K562 (cell line): ENCODE data around the gene NUDT1. TPM values are rescaled to one million over a fixed set of nuclear protein-coding genes. Genes with fewer than 3 reads are reported as not detected.

ENCODE experiments used
- ATAC-seq: fragments of 200-7000 bp; cut with Tn5 transposase; 3 replicates; pipeline ENCODE4 v1.9.1; 2020; ENCODE audit warnings: moderate library complexity
- BruUV-seq: library from RNA; stranded (reverse); fragments of 400-500 nt; replicated peaks from 2 replicates; lab custom pipeline; 2021; lab: Mats Ljungman, UMichigan
- CTCF ChIA-PET: fragments of 300-600 bp; formaldehyde crosslinking; extraction: SDS; loops from one replicate; lab custom pipeline; 2021; ENCODE audit warnings: low intra/inter-chr PET ratio; lab: Yijun Ruan, JAX
- POLR2A ChIA-PET: fragments of 300-600, 350-650 bp; sonication (Branson Sonifier 250); formaldehyde crosslinking; extraction: SDS; loops from one replicate; lab custom pipeline; 2021; ENCODE audit warnings: antibody characterized with exemption, inconsistent platforms; lab: Yijun Ruan, JAX
- DNase-seq, 4 experiments: peaks; one replicate each; pipeline versions ENCODE4 v3.0.0 to v3.0.0-alpha.2; 2011 to 2018; ENCODE audit warnings: low spot score in 3 of 4, mixed read lengths in 3 of 4; ENCODE audit errors: extremely low read depth in 1 of 4
- FAIRE-seq: peaks from 2 replicates; lab custom pipeline; 2011; peaks lifted over from hg19 to GRCh38; lab: Jason Lieb, UNC
- H2AFZ ChIP-seq: 2 replicates; pipeline ENCODE4 v1.6.0; 2011; ENCODE audit warnings: low read depth, low read length, control low read depth, inconsistent platforms
- H3K27ac ChIP-seq: fragments of 200-600 bp; 3 replicates; pipeline ENCODE4 v1.8.0; 2011; ENCODE audit warnings: low read depth, mild to moderate bottlenecking, control low read depth, inconsistent platforms, low read length, moderate library complexity, mixed read lengths; ENCODE audit errors: extremely low read depth
- H3K27me3 ChIP-seq, 2 experiments: fragments of 300-600 bp in 1 of 2; 2 replicates in 1 of 2; 3 replicates in 1 of 2; pipeline versions ENCODE4 v1.6.0 to v1.8.0; 2011; ENCODE audit warnings: inconsistent platforms in 2 of 2, low read length in 2 of 2, mild to moderate bottlenecking in 1 of 2, mixed read lengths in 1 of 2, moderate library complexity in 1 of 2; ENCODE audit not compliant: control insufficient read depth in 2 of 2, insufficient read depth in 2 of 2
- H3K36me3 ChIP-seq: fragments of 300-600 bp; 3 replicates; pipeline ENCODE4 v1.8.0; 2011; ENCODE audit warnings: mild to moderate bottlenecking, low read length, inconsistent platforms; ENCODE audit not compliant: control insufficient read depth, insufficient read depth
- H3K4me1 ChIP-seq, 2 experiments: fragments of 200-600 bp in 1 of 2; replicated peaks in 1 of 2; 2 replicates in 1 of 2; 3 replicates in 1 of 2; pipeline versions ENCODE4 v1.5.1 to v1.8.0; 2011; ENCODE audit warnings: inconsistent platforms in 2 of 2, low read length in 2 of 2, mild to moderate bottlenecking in 1 of 2, mixed read lengths in 1 of 2, moderate library complexity in 1 of 2; ENCODE audit not compliant: control insufficient read depth in 2 of 2, insufficient read depth in 2 of 2
- H3K4me2 ChIP-seq: 2 replicates; pipeline ENCODE4 v1.6.1; 2011; ENCODE audit warnings: low read length, control low read depth, inconsistent platforms, mixed read lengths; ENCODE audit not compliant: insufficient read depth
- H3K4me3 ChIP-seq: fragments of 200-600 bp; sonication (generic), shearing (Covaris generic); 2 replicates; pipeline ENCODE4 v1.5.1; 2016; ENCODE audit warnings: control low read depth, inconsistent platforms
- H3K79me2 ChIP-seq: fragments of 200-600 bp; 3 replicates; pipeline ENCODE4 v1.8.0; 2011; ENCODE audit warnings: low read length, inconsistent platforms; ENCODE audit not compliant: control insufficient read depth, insufficient read depth
- H3K9ac ChIP-seq, 2 experiments: 2 replicates each; pipeline versions ENCODE4 v1.6.0 to v1.6.1; 2011; ENCODE audit warnings: low read depth in 2 of 2, low read length in 2 of 2, control low read depth in 1 of 2, inconsistent platforms in 1 of 2, mild to moderate bottlenecking in 1 of 2, mixed read lengths in 1 of 2; ENCODE audit not compliant: insufficient read depth in 1 of 2
- H3K9me1 ChIP-seq: one replicate; pipeline ENCODE4 v1.6.0; 2011; ENCODE audit warnings: inconsistent platforms, mild to moderate bottlenecking, low read length, moderate library complexity; ENCODE audit not compliant: control insufficient read depth, insufficient read depth
- H3K9me3 ChIP-seq: replicated peaks from 2 replicates; pipeline ENCODE4 v1.5.1; 2011; ENCODE audit warnings: low read depth, low read length, inconsistent platforms; ENCODE audit not compliant: control insufficient read depth, insufficient read depth
- H4K20me1 ChIP-seq: replicated peaks from 2 replicates; pipeline ENCODE4 v1.6.1; 2011; ENCODE audit warnings: low read length, inconsistent platforms, mixed read lengths; ENCODE audit not compliant: control insufficient read depth, insufficient read depth
- CCAR2 ChIP-seq: fragments of 200-400 bp; formaldehyde crosslinking; IDR thresholded peaks from 2 replicates; pipeline ENCODE4 v1.6.1; 2017; ENCODE audit warnings: mild to moderate bottlenecking, low read depth, low read length
- EHMT2 ChIP-seq: fragments of 450-650 bp; IDR thresholded peaks from 2 replicates; pipeline ENCODE4 v1.6.1; 2018; ENCODE audit warnings: antibody characterized with exemption
- GATAD2A ChIP-seq: fragments of 450-650 bp; IDR thresholded peaks from 2 replicates; pipeline ENCODE4 v1.6.1; 2017
- PHF21A ChIP-seq: fragments of 450-650 bp; IDR thresholded peaks from 2 replicates; pipeline ENCODE4 v1.6.1; 2017; ENCODE audit warnings: low read depth, borderline replicate concordance
- YY1 ChIP-seq, 3 experiments: IDR thresholded peaks; 2 replicates each; pipeline ENCODE4 v1.6.1; 2011; ENCODE audit warnings: low read length in 2 of 3, mild to moderate bottlenecking in 2 of 3, moderate library complexity in 2 of 3, borderline replicate concordance in 1 of 3, control low read depth in 1 of 3, low read depth in 1 of 3; ENCODE audit not compliant: insufficient read depth in 3 of 3, insufficient replicate concordance in 2 of 3, control insufficient read depth in 1 of 3, insufficient read length in 1 of 3; ENCODE audit errors: extremely low read depth in 1 of 3
- WGBS: fragments of 100-300 bp; shearing (Covaris generic); methylation state at CpG from one replicate; pipeline ENCODE4 v1.1.6; 2016; ENCODE audit warnings: low coverage, mixed read lengths; ENCODE audit not compliant: insufficient coverage; ENCODE audit errors: missing lambda C conversion rate; 5-methylcytosine and 5-hydroxymethylcytosine counted together
- in situ Hi-C: fragments of 300-500 bp; cut with MboI; formaldehyde crosslinking; loops from 4 replicates; pipeline ENCODE4 v1.15.0; 2018; ENCODE audit warnings: inconsistent platforms, mixed read lengths
- intact Hi-C: fragments of 100-400 bp; cut with micrococcal nuclease; formaldehyde crosslinking; loops from 2 replicates; pipeline ENCODE4 v1.14.2; 2022
- polyA plus RNA-seq, 8 experiments: library from polyadenylated mRNA; depleted of rRNA in 4 of 8; stranded (reverse) in 5 of 8; unstranded in 3 of 8; fragments of >200 nt; fragmentation: Nextera tagmentation in 2 of 8; fragmentation: Illumina TruSeq in 1 of 8; extraction: Ambion mirVana in 2 of 8; extraction: Trizol in 1 of 8; gene quantifications; 2 replicates each; pipeline versions ENCODE4 v1.2.1 to v1.2.3, GENCODE V29; 2011 to 2014; ENCODE audit warnings: inconsistent platforms in 1 of 8, missing spikeins in 1 of 8
- total RNA-seq, 7 experiments: library from RNA; depleted of rRNA in 6 of 7; stranded (reverse); fragments of >200 nt in 6 of 7; fragmentation: Illumina TruSeq in 2 of 7; extraction: Trizol in 2 of 7; gene quantifications; 2 replicates each; pipeline versions ENCODE4 v1.2.1 to v1.2.3, GENCODE V29; 2011 to 2021; ENCODE audit warnings: low replicate concordance in 1 of 7
- TF ChIP-seq, protein P1 (sequence below): sonication (generic); formaldehyde crosslinking; IDR thresholded peaks from 2 replicates; pipeline ENCODE4 v1.8.0; 2022; ENCODE audit warnings: mild to moderate bottlenecking, missing genetic modification reagents

The NUDT1 gene
- total and polyA plus RNA-seq, 9 of the 15 experiments (the other 6 are each of a cell fraction or from before 2014, with no cell fraction given) = 5.3 to 73.3 (median 29.6) TPM

DNA sequence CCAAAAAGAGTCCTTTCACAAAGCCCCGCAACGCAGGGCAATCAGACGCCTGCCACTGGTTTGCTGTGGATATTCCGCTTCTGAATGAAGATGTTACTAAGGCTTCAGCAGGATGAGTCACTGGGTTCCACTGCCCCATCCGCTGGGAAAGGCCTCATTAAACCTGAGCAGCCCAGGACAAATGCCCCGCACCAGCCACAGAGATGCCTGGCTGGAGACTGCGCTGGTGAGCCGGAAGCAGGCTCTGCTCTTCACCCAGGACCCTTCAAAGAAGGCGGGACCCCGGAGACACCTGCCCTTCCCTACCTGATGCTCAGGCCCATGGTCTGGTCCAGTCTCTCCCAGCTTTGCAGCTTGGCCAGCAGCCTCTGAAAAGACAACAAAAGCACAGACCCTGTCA is 29.1 kb upstream of the NUDT1 start (continued):
- TF ChIP-seq CCAR2 (no peak), EHMT2 (no peak)
- TF ChIP-seq, all 486 proteins: peak for 0

DNA sequence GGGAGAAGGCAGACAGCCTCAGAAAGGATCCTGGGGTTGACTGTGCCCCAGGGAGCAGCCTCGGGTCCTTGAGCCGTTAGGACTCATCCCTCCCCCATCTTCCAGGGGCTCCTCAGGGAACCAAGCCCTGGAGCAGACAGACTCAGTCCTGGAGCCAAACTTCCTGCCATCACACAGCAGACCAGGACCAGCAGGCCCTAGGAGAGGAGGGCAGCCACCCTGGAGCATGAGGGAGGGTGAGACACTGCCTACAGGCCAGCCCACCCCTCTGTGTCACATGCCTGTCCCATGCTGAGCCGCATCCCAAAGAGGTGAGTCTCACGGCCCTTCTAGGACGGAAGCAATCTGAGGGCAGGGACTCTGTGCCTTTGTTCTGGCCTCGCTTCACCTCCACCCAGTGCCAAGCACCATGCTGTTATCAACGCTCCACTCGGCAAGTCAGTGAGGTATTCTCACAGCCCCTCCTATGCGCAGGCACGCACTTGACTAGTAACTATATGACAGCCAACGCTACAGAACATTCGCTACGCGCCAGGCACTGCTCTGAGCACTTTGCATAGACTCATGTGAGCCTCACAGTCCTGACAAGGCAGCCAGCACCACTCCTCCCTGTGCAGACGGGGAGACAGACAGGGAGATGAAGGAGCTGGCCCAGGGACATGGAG is 28.3 kb upstream of the NUDT1 start:
- DNase-seq (no peak), ATAC-seq (no peak), FAIRE-seq (no peak)
- H3K9me3 ChIP-seq = 0 out of 2 replicates have a peak, but pooled peaks cover 2% of the 10 kb centered on the region
- ChIA-PET POLR2A (interaction anchor here (0.5 to 0.8 kb wide), 2 partner anchors 245 to 369 kb away, joined by 3 read pairs; no protein-coding TSS in a partner anchor), CTCF (no interaction called here)
- peaks cover 0 to 10% of the 10 kb centered on the region in 2 experiments; a peak in 1 of 5 replicates for H3K4me1 ChIP-seq
- H2AFZ ChIP-seq = no peak overlapping the region
- no peaks in the 10 kb centered on the region for H3K9me1 ChIP-seq
- no peaks in the 10 kb centered on the region for H3K27me3 ChIP-seq
- no peaks in the 10 kb centered on the region; the same call in none of the 2 replicates for H4K20me1 ChIP-seq
- TF ChIP-seq YY1 (IDR thresholded peaks at IDR 0.05; ENCODE audit: borderline replicate concordance in 1 of 3, control insufficient read depth in 1 of 3, extremely low read depth in 1 of 3, insufficient read depth in 3 of 3, insufficient read length in 1 of 3, insufficient replicate concordance in 2 of 3, low read depth in 1 of 3, low read length in 2 of 3) (no peak), PHF21A (no peak), GATAD2A (no peak)
- TF ChIP-seq, protein P1, sequence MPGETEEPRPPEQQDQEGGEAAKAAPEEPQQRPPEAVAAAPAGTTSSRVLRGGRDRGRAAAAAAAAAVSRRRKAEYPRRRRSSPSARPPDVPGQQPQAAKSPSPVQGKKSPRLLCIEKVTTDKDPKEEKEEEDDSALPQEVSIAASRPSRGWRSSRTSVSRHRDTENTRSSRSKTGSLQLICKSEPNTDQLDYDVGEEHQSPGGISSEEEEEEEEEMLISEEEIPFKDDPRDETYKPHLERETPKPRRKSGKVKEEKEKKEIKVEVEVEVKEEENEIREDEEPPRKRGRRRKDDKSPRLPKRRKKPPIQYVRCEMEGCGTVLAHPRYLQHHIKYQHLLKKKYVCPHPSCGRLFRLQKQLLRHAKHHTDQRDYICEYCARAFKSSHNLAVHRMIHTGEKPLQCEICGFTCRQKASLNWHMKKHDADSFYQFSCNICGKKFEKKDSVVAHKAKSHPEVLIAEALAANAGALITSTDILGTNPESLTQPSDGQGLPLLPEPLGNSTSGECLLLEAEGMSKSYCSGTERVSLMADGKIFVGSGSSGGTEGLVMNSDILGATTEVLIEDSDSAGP (CRISPR knock-in tag) = no peak
- in situ Hi-C loops (no loop called here), intact Hi-C loops (no loop called here)
- H3K36me3 ChIP-seq = peaks cover 80% of the 10 kb centered on the region; the same call in 2 of the 3 replicates
- WGBS = 94% methylated on average over 15 of the region's 15 CpGs
- H3K4me2 ChIP-seq = no peak overlapping the region
- H3K9ac ChIP-seq = no peak overlapping the region
- H3K27ac ChIP-seq = no peak overlapping the region
- no TSS peak for BruUV-seq
- H3K79me2 ChIP-seq = no peaks in the 10 kb centered on the region
- H3K4me3 ChIP-seq = no peak overlapping the region
